Measurements from ENCODE around the gene KSR1.

KSR1 gene

GRCh38 chr17:27586203-27586721 lies 130.0 kb downstream of the KSR1 start:
- Histone ChIP-seq H3K36me3 (ENCODE audit: control insufficient read depth, insufficient read depth, low read length) (no peaks in the 10 kb centered on the region), H3K9ac (ENCODE audit: low read length) (no peak overlapping the region), H3K4me1 (ENCODE audit: control insufficient read depth, insufficient read depth, low read length) (no peaks in the 10 kb centered on the region), H3K27ac (ENCODE audit: low read depth, low read length) (no peak overlapping the region), H3K27me3 (ENCODE audit: control insufficient read depth, insufficient read depth, low read length) (no peaks in the 10 kb centered on the region), H3K4me3 (ENCODE audit: low read length) (no peak overlapping the region)

DNA sequence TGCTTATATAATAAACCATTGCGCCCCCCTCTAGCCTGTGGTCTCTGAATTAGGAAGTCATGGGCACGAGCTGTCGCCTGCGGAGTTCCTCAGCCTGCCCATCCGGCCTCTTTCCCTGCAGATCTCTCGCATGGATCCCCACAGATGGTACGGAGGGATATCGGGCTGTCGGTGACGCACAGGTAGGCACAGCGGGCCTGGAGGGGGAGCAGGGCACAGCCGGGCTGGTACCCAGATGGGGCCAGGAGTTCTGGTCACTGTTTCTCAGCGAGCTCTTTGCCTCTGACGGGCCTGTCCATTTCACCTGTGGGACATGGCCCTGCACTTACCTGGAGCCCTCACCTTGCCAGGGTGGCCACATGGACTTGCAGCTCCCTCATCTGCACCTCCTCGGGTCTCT lies 132.1 kb downstream of the KSR1 start:
- no peaks in the 10 kb centered on the region for H3K4me1 ChIP-seq (ENCODE audit: control insufficient read depth, insufficient read depth, low read length)
- H3K36me3 ChIP-seq (ENCODE audit: control insufficient read depth, insufficient read depth, low read length): peaks cover 4% of the 10 kb centered on the region
- H3K4me3 ChIP-seq (ENCODE audit: low read length): no peak overlapping the region
- no peaks in the 10 kb centered on the region for H3K27me3 ChIP-seq (ENCODE audit: control insufficient read depth, insufficient read depth, low read length)
- H3K27ac ChIP-seq (ENCODE audit: low read depth, low read length): no peak overlapping the region
- no peak overlapping the region for H3K9ac ChIP-seq (ENCODE audit: low read length)

- H3K27me3 ChIP-seq (ENCODE audit: control insufficient read depth, insufficient read depth, low read length): no peaks in the 10 kb centered on the region
- no peak overlapping the region for H3K27ac ChIP-seq (ENCODE audit: low read depth, low read length)
- H3K36me3 ChIP-seq (ENCODE audit: control insufficient read depth, insufficient read depth, low read length): peaks cover 9% of the 10 kb centered on the region
- H3K9ac ChIP-seq (ENCODE audit: low read length): no peak overlapping the region
- H3K4me3 ChIP-seq (ENCODE audit: low read length): no peak overlapping the region
- no peaks in the 10 kb centered on the region for H3K4me1 ChIP-seq (ENCODE audit: control insufficient read depth, insufficient read depth, low read length)
Observed at GRCh38 chr17:27590864-27591263, 134.6 kb downstream of the KSR1 start.

DNA sequence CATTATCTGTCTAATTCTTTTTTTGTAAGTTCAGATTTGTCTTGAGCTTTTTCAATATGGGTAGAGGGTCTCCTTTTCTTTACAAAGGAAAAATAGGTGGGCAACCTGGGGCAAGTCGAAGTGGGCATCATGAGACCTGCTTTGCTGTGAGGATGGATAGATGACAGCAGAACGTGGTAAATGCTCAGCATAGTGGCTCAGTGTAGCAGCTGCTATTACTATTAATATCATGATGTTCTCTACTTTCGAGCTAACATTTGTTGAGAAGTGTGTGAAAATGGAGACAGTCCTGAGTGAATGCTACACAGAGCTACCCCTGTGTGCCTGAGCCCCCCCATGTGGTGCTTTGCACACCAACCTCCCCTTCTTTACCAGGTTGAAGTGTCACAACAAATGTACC lies 135.7 kb downstream of the KSR1 start:
- H3K9ac ChIP-seq (ENCODE audit: low read length): no peak overlapping the region

GRCh38 chr17:27593232-27593856 lies 137.1 kb downstream of the KSR1 start:
- Histone ChIP-seq H3K36me3 (ENCODE audit: control insufficient read depth, insufficient read depth, low read length) (peaks cover 9% of the 10 kb centered on the region), H3K9ac (ENCODE audit: low read length) (no peak overlapping the region), H3K4me1 (ENCODE audit: control insufficient read depth, insufficient read depth, low read length) (no peaks in the 10 kb centered on the region), H3K27ac (ENCODE audit: low read depth, low read length) (no peak overlapping the region), H3K27me3 (ENCODE audit: control insufficient read depth, insufficient read depth, low read length) (no peaks in the 10 kb centered on the region), H3K4me3 (ENCODE audit: low read length) (no peak overlapping the region)

More for the DNA sequence above, 135.7 kb downstream of the KSR1 start:
- no peaks in the 10 kb centered on the region for H3K4me1 ChIP-seq (ENCODE audit: control insufficient read depth, insufficient read depth, low read length)
- H3K4me3 ChIP-seq (ENCODE audit: low read length): no peak overlapping the region
- H3K36me3 ChIP-seq (ENCODE audit: control insufficient read depth, insufficient read depth, low read length): peaks cover 9% of the 10 kb centered on the region
- no peak overlapping the region for H3K27ac ChIP-seq (ENCODE audit: low read depth, low read length)
- no peaks in the 10 kb centered on the region for H3K27me3 ChIP-seq (ENCODE audit: control insufficient read depth, insufficient read depth, low read length)

- no peak overlapping the region for H3K4me3 ChIP-seq (ENCODE audit: low read length)
- no peaks in the 10 kb centered on the region for H3K4me1 ChIP-seq (ENCODE audit: control insufficient read depth, insufficient read depth, low read length)
- no peaks in the 10 kb centered on the region for H3K27me3 ChIP-seq (ENCODE audit: control insufficient read depth, insufficient read depth, low read length)
- no peak overlapping the region for H3K9ac ChIP-seq (ENCODE audit: low read length)
- peaks cover 9% of the 10 kb centered on the region for H3K36me3 ChIP-seq (ENCODE audit: control insufficient read depth, insufficient read depth, low read length)
- H3K27ac ChIP-seq (ENCODE audit: low read depth, low read length): no peak overlapping the region
Observed at GRCh38 chr17:27593857-27594255, 137.6 kb downstream of the KSR1 start.

DNA sequence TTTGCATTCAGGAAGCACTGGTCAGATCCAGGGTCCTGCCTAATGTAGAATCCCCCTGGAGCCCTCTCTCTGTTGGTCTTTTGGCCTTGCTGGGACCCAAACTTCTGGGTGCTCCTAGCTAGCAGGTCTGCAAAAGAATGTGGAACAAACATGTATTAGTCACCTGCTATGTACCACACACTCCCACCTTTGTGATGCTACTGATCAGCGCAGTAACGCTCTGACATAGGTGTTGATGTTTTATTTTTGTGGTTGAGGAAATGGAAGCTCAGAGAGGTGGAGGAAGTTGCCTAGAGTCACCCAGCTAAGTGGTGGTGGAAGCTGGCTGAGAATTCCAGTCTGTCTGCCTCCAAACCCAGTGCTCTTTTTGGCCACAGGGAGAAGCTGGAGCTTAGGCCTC lies 139.0 kb downstream of the KSR1 start:
- no peak overlapping the region for H3K4me3 ChIP-seq (ENCODE audit: low read length)
- H3K36me3 ChIP-seq (ENCODE audit: control insufficient read depth, insufficient read depth, low read length): peaks cover 9% of the 10 kb centered on the region
- no peak overlapping the region for H3K9ac ChIP-seq (ENCODE audit: low read length)
- no peaks in the 10 kb centered on the region for H3K27me3 ChIP-seq (ENCODE audit: control insufficient read depth, insufficient read depth, low read length)
- no peaks in the 10 kb centered on the region for H3K4me1 ChIP-seq (ENCODE audit: control insufficient read depth, insufficient read depth, low read length)
- no peak overlapping the region for H3K27ac ChIP-seq (ENCODE audit: low read depth, low read length)

GRCh38 chr17:27596096-27596495 lies 139.8 kb downstream of the KSR1 start:
- no peaks in the 10 kb centered on the region for H3K27me3 ChIP-seq (ENCODE audit: control insufficient read depth, insufficient read depth, low read length)
- H3K9ac ChIP-seq (ENCODE audit: low read length): no peak overlapping the region
- peaks cover 9% of the 10 kb centered on the region for H3K36me3 ChIP-seq (ENCODE audit: control insufficient read depth, insufficient read depth, low read length)
- no peak overlapping the region for H3K27ac ChIP-seq (ENCODE audit: low read depth, low read length)
- H3K4me3 ChIP-seq (ENCODE audit: low read length): no peak overlapping the region
- no peaks in the 10 kb centered on the region for H3K4me1 ChIP-seq (ENCODE audit: control insufficient read depth, insufficient read depth, low read length)

DNA sequence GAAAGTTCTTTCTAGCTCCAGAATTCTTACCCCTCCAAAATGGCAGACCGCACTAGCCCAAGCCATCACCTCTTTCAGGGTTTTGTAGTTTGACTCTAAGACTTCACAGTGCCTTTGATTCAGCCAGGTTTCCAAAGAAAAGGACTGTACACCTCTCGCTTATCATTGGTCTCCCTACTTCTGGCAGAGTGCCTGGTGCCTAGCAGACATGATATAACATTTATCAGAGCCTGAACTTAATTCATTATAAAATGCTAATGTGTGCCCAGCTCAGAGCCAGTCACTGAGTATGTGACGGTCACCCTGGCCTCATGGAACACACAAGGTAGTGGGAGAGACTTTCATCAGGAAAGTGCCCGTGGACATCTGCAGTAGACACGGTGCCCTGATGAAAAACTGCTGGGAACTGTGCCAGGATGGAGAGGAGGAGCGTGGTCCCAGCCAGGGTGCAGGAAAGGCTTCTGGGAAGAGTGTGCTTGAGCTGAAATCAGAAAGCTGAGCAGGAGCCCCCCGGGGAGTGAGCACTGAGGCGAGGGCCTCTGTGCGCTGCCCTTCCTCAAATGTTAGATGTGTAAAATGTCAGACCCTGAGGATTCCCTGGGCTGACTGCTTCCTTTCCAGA lies 140.4 kb downstream of the KSR1 start:
- Histone ChIP-seq H3K27me3 (ENCODE audit: control insufficient read depth, insufficient read depth, low read length) (no peaks in the 10 kb centered on the region), H3K4me3 (ENCODE audit: low read length) (no peak overlapping the region), H3K9ac (ENCODE audit: low read length) (no peak overlapping the region), H3K36me3 (ENCODE audit: control insufficient read depth, insufficient read depth, low read length) (peaks cover 9% of the 10 kb centered on the region), H3K4me1 (ENCODE audit: control insufficient read depth, insufficient read depth, low read length) (no peaks in the 10 kb centered on the region), H3K27ac (ENCODE audit: low read depth, low read length) (no peak overlapping the region)

DNA sequence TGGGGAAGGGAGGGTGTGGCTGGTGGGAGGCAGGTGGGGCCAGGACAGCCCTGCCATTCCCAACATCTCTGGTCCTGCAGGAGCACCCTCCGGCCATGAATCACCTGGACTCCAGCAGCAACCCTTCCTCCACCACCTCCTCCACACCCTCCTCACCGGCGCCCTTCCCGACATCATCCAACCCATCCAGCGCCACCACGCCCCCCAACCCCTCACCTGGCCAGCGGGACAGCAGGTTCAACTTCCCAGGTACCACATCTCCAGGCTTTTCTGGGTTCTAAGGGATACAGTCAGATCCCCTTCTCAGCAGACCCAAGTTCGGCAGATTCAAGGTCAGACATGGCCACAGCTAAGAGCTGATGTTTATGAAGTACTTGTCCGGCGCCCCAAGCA lies 140.9 kb downstream of the KSR1 start:
- no peak overlapping the region for H3K27ac ChIP-seq (ENCODE audit: low read depth, low read length)
- H3K36me3 ChIP-seq (ENCODE audit: control insufficient read depth, insufficient read depth, low read length): peaks cover 9% of the 10 kb centered on the region
- H3K4me1 ChIP-seq (ENCODE audit: control insufficient read depth, insufficient read depth, low read length): no peaks in the 10 kb centered on the region

GRCh38 chr17:27597783-27598320 lies 141.6 kb downstream of the KSR1 start:
- H3K27ac ChIP-seq (ENCODE audit: low read depth, low read length): no peak overlapping the region
- H3K9ac ChIP-seq (ENCODE audit: low read length): no peak overlapping the region
- H3K4me1 ChIP-seq (ENCODE audit: control insufficient read depth, insufficient read depth, low read length): no peaks in the 10 kb centered on the region
- no peak overlapping the region for H3K4me3 ChIP-seq (ENCODE audit: low read length)
- H3K27me3 ChIP-seq (ENCODE audit: control insufficient read depth, insufficient read depth, low read length): no peaks in the 10 kb centered on the region
- peaks cover 4% of the 10 kb centered on the region for H3K36me3 ChIP-seq (ENCODE audit: control insufficient read depth, insufficient read depth, low read length)

More for the DNA sequence above, 140.9 kb downstream of the KSR1 start:
- H3K27me3 ChIP-seq (ENCODE audit: control insufficient read depth, insufficient read depth, low read length): no peaks in the 10 kb centered on the region
- no peak overlapping the region for H3K9ac ChIP-seq (ENCODE audit: low read length)
- H3K4me3 ChIP-seq (ENCODE audit: low read length): no peak overlapping the region

DNA sequence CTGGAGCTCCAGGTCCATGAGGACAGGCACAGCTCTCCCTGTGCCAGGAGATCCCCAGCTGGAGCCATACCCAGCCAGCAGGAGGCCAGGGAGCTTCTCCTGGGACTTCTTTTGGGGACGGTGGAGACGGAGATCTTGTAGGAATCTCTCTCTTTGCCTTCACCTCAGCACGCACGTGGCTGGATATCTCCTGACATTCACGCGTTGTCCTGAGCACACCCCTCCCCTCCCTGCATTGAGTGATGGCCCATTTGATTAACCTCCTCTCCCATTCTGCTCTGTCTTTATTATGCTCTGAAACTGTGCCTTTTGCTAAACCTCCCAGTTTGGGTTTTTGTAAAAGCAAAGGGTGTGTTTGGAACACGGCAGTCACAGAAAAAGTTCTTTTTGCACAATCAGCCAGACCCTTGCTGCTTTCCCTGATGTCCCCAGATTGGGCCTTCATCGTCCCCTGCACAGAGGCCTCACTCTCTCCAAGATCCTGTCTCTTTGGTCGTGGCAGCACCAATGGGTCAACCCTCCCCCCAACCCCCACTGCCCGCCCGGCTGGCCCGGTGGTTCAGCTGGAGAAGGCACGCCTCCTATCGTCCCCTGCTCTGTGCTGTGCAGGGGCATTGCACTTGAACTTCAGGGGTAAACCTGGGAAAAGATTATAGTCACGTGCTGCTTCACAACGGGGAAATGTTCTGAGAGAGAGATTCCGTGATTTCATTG lies 142.2 kb downstream of the KSR1 start:
- Histone ChIP-seq H3K4me1 (ENCODE audit: control insufficient read depth, insufficient read depth, low read length) (no peaks in the 10 kb centered on the region), H3K9ac (ENCODE audit: low read length) (no peak overlapping the region), H3K27ac (ENCODE audit: low read depth, low read length) (no peak overlapping the region), H3K27me3 (ENCODE audit: control insufficient read depth, insufficient read depth, low read length) (no peaks in the 10 kb centered on the region), H3K36me3 (ENCODE audit: control insufficient read depth, insufficient read depth, low read length) (peaks cover 4% of the 10 kb centered on the region), H3K4me3 (ENCODE audit: low read length) (no peak overlapping the region)
